ENCODE results near the gene ATG2B.
"Not testable (repeated sequence)": the region's sequence is repeated elsewhere in the genome, so short reads cannot be mapped to it uniquely, and the experiment has no call there.

The ATG2B gene

DNA sequence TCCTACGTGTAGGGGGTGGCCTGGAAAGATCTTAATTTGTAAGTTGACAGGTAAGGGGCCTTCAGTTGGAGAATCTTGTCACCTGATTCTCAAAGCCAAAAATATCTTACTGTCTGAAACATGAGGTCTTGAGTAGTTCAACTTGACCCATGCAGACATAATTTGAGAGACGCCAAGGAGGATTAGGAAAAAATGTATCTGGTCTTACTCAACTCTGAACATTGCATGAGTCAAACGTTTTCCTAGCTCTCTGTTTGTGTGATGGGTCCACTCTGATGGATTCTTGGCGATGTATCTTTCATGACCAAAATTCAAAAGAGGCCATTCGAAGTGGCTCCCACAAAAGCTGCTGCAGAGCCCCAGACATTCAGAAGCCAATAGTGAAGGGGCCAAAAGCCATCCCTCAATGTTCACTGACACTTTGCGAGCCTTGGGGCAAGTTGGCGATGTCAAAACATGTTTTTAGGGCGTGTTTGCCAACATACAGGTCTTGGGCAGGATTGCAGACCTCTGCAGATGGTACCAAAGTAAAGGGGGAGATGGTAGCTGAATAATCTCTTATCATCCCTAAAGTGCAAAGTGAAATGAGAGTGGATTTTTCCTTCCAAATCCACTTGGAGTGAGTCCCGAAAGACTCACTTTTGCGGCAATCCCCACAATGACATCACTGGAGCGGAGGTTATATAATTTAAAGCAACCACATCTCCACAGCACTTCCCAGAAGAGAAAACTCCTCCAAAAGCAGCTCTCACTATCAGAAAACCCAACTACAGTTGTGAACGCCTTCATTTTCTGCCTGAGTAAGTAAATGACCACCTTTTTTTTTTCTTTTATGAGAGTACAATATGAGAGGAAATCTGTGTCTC, 107.4 kb downstream of the ATG2B start, which contains the start of gene BDKRB1:
Gene BDKRB1, plus strand, starts transcription at position 710 of the 866 bp plus-strand sequence. CDS start 7,473 bp downstream, outside the sequence.
- in situ Hi-C loops (cut with MboI; ENCODE audit: low sequenced_read_pairs), result no loop called here

DNA sequence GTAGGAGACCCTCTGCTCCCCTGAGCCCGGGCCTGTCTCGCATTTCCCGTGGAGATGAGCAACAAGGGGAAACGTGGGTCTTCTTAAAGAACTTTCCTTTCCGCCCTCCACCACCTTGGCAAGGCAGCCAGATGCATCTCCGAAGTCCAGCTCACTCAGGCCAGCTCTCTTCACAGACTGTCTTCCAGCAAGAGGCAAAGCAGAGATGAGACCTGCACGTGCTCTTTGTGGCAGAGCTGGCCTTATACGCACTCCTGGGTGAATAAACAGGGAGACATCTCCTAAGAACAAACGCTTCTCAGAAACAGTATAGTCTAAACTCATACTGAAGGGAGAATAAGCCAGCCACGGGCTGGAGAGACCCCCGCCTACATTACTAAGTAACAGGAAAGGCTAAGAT, 108.5 kb downstream of the ATG2B start:
- in situ Hi-C loops (cut with MboI; ENCODE audit: low sequenced_read_pairs), result no loop called here

DNA sequence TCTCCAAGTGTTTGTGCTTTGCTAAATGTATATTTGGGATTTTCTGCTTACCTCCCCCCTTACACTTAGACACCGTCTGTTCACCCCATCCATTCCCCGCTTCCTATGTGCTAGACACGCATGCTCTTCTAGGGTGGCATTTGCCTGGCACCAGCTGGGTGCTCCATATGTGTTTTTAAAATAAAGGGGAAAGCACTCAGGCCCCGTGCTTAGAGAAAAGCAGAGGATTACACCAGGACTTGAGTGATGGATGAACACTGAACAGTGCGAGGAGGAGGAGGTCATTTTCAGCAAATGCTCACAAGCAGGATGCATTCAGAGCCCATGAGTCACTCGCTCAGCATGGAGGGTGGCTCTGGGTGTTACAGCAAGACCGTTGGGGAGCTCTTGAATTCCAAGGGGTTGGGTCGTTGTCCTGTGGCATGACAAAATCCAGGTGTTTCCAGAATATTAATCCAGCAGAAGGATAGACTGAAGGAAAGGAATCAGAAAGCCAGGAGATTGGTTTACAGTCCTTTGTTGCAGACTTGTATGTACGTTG, 110.1 kb downstream of the ATG2B start:
- in situ Hi-C loops (cut with MboI; ENCODE audit: low sequenced_read_pairs), result no loop called here

DNA sequence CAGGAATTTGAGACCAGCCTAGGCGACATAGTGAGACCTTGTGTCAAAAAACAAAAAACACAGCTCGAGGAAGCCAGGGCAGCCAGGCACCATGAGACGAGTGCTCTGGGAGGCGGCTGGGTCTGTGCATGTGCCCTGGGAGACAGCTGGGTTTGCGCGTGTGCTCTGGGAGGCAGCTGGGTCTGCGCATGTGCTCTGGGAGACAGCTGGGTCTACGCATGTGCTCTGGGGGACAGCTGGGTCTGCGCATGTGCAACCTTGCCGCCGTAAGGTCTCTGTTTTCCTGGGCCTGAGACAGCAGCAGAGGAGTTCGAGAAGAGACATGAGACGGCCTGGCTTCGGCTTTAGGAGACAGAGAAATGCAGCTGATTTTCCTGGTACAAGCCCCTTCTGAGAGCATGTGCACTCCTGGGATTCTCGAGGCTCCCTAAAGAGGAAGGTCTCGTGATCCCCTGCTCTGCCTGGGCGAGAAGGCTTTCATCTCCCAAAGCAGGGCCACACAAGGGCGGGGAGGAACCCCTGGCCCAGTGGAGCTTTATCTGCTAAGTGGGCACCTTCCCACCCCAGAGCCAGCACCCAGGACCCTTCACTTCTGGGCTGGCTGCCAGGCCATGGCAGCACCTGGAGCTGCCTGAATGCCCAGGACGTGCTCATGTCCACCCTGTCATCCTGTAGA, 110.7 kb downstream of the ATG2B start:
- in situ Hi-C loops (cut with MboI; ENCODE audit: low sequenced_read_pairs), result no loop called here

DNA sequence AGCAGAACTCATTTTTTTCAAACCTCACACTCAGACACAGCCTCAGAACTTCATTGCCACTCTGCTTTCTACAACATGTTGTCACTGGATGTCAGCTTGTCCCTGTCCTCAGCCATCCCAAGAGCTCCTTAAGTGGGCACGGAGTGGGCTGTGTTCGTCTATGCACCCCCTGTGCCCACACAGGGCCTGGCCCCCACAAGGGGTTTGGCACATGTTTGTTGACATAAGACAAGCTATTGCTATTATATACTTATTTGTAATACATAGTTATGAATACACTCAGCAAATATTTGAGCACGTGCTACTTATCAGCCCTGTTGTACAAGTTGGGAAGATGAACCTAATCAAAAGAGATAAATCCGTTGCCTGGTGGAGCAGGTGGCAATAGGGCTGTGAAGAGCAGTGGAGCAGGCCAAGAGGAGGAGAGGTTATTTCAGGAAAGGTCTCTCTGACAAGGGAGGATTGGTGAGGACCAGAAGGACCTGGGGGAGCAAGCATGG, 111.4 kb downstream of the ATG2B start:
- in situ Hi-C loops (cut with MboI; ENCODE audit: low sequenced_read_pairs), result no loop called here

DNA sequence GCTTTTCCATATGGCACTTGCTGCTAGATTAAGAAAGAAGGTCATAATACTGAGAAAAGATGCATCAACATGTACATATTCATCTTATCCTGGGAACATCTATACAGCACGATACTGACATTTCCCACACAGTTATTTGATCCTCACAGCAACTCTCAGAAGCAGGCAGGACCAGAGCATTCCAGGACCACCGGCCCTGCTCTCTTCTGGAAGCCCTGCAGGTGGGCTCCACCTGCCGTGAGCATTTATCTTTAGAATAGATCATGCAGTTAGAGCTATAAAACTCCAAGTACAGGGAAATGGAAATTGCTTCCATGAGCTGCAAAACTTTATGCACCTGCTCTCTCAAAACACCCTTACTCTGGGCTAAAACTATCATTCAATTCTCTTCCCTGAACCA, 112.7 kb downstream of the ATG2B start:
- in situ Hi-C loops (cut with MboI; ENCODE audit: low sequenced_read_pairs), result no loop called here

DNA sequence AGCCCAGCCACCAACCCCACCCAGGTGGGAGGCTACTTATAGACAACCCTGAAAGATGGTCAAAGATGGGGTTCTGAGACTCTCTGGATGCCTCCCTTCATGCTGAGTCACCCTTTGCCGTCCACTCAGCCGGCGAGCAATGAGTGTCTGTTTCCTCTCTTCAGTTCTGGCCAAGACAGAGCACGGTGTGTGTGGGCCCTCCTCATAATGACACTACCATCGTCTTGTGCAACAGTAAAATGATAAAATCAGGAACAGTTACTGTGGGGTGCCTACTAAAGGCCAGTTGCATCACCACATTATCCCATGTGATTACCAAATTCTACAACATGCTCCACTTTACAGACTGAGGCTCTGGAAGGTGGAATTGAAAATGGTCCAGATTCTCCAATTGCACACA, 114.1 kb downstream of the ATG2B start:
- in situ Hi-C loops (cut with MboI; ENCODE audit: low sequenced_read_pairs), result no loop called here

DNA sequence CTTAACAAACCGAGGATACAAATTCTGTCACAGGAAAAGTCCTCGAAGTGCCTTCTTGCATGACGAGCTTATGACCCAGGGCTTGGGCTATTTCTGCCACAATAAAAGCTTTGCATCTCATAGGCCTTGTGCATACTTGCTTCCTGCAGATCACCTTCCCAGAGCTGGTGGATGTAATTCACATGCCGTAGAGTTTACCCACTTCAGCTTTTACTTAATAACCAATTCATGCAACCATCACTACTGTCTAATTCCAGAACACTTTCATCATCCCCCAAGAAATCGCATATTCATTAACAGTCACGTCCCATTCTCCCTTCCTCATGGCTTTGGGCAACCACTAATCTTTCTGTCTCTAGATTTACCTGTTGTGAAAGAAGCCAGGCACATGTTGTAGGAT, 116.1 kb downstream of the ATG2B start:
- in situ Hi-C loops (cut with MboI; ENCODE audit: low sequenced_read_pairs), result no loop called here

DNA sequence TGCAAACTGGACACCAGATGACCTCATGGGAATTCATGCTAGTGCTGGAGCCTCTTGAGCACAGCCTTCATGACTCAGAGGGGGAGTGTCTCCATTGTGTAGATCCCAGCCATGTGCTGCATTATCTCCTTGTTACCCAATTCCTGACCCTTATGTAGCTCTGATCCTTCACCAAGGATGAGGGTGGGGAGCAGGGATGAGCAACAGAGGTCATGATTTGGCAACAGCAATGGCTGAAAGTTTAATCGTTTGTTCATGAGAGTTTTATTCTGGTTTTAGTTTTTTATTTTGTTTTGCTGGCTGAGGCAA, 116.6 kb downstream of the ATG2B start:
- in situ Hi-C loops (cut with MboI; ENCODE audit: low sequenced_read_pairs), result no loop called here

DNA sequence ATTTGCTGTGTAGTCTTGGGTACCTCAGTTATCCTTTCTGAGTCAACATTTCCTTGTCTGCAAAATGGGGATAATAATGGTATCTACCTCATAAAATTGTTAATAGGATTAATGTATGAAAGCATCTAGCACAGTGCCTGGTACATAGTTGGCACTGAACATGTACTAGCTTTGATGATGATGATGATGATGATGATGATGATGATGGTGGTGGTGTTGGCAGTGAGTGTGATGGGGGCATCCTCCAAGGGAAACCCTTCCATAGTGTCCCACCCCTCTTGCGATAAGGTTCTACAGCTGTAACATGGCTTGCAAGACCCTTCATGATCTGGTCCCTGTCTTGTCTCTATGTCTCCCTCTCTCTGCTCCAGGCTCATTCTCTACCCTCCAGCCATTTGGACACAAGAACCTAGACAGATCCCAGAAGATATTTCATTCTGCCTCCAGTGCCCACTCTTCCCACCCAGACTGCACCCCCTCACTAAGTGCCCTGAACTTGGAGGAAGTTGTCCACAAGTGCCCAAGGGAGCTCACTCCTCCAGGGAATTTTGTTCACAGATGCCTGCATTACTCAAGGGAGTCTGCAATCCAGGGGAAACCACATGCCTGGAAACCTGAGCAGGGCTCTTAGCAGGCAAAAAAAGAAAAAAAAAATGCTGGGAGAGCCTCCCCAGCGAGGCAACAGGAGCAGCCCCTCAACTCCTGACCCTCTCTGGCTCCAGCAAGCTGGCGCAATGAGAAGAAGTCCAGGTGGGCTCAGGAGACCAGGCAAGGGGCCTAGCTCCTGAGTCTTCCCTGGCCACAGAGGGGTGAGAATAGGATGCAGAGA, 117.2 kb downstream of the ATG2B start:
- in situ Hi-C loops (cut with MboI; ENCODE audit: low sequenced_read_pairs), result no loop called here

DNA sequence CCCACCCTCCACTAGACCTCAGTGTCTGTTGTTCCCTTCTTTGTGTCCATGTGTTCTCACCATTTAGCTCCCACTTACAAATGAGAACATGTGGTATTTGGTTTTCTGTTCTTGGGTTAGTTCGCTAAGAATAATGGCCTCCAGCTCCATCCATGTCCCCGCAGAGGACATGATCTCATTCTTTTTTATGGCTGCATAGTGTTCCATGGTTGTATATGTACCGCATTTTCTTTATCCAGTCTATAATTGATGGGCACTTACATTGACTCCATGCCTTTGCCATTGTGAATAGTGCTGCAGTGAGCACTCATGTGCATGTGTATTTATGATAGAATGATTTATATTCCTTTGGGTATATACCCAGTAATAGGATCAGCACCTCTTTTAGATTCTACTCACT, 118.1 kb downstream of the ATG2B start:
- in situ Hi-C loops (cut with MboI; ENCODE audit: low sequenced_read_pairs), result not testable (repeated sequence)

DNA sequence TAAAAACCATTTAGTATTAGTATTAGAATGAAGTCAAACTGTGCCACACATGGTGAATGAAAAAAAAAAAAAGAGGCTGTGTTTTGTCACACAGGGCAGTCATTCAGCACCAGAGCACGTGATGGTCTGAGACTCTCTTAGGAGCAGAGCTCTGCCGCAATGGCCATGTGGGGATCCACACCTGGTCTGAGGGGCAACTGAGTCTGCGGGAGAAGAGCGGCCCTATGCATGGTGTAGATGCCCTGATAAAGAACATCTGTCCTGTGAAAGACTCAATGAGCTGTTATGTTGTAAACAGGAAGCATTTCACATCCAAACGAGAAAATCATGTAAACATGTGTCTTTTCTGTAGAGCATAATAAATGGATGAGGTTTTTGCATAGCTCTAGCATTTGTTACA, 119.4 kb downstream of the ATG2B start:
- in situ Hi-C loops (cut with MboI; ENCODE audit: low sequenced_read_pairs), result no loop called here

DNA sequence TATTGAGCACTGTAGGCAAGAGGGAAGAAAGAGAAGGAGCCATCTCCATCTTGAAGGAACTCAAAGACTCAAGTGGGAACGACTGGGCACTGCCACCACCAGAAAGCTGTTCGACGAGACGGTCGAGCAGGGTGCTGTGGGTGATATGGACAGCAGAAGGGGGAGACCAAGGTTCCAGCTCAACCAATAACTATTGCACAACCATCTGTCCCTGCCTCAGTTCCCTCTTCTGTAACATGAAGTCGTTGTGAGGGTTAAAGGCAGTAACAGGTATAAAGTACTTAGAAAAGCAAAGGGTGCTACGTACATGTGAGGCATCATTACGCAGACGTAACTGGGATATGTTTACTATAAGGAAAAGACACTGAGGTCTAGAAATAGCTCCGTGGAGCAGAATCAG, 121.0 kb downstream of the ATG2B start:
- in situ Hi-C loops (cut with MboI; ENCODE audit: low sequenced_read_pairs), result no loop called here

DNA sequence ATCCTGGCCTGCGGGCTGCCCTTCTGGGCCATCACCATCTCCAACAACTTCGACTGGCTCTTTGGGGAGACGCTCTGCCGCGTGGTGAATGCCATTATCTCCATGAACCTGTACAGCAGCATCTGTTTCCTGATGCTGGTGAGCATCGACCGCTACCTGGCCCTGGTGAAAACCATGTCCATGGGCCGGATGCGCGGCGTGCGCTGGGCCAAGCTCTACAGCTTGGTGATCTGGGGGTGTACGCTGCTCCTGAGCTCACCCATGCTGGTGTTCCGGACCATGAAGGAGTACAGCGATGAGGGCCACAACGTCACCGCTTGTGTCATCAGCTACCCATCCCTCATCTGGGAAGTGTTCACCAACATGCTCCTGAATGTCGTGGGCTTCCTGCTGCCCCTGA, 122.5 kb downstream of the ATG2B start:
- in situ Hi-C loops (cut with MboI; ENCODE audit: low sequenced_read_pairs), result no loop called here

DNA sequence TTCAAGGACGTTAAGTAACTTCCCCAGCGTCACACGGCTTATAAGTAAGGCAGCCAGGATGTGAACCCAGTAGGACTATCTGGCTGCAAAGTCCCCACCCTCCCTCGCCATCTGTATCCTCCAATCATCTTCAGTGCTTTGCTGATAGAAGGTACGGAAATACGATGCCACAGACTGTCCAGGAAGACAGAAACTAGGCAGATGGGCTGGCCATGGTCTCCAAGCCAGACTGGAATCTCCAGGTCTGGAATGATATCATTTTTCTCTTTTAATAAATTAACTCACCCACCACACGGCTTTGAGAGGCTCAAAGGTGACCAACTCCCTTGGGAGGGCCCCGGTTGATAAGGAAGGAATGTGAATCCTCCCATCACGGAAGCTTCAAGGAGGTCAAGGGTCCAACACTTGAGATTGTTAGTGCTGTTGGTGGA, 123.4 kb downstream of the ATG2B start:
- in situ Hi-C loops (cut with MboI; ENCODE audit: low sequenced_read_pairs), result no loop called here

DNA sequence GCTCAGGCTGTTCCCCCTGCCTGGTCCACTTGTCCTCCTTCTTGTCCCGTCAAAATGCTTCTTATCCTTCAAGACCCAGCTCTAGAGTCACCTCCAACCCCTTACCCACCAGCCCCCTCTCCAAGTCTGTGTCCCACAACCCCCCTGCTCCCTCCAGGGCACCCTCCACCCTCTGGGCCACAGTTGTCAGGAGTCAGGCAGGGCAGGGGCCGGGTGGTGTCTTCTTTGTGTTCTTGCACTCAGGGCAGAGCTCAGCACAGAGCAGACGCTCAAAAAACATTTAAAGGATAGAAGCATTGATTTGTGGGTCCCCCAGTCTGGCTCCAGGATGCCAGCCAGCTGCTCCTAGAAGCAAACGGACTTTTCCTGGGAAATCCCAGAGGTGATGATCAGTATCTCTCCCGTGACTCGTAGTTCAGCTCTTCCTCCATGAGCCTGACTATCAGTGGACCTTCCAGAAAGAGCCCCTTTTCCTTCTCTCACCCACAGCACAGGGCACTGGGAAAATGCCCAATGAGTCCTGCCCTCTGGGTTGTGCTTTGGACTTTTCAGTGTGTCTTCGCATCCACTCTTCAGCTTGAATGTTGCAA, 124.4 kb downstream of the ATG2B start:
- in situ Hi-C loops (cut with MboI; ENCODE audit: low sequenced_read_pairs), result no loop called here

DNA sequence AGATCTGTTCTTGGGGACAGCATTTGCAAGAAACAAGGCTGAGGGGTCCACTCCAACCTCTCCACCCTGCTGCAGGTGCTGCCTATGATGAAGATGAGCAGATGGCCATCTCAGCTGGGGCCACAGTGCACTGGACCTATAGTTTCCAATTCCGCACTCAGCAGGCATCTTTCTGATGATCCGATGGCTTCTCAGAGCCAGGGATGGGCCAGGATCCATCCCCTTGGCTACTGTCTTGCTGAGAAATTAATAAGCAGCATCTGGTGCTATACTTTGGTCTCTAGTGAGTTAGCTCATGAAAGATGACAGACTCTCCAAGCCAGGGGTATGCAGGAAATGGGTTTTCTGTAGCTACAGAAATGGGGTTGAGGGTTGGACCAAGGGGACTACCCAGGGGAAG, 125.5 kb downstream of the ATG2B start:
- in situ Hi-C loops (cut with MboI; ENCODE audit: low sequenced_read_pairs), result no loop called here

DNA sequence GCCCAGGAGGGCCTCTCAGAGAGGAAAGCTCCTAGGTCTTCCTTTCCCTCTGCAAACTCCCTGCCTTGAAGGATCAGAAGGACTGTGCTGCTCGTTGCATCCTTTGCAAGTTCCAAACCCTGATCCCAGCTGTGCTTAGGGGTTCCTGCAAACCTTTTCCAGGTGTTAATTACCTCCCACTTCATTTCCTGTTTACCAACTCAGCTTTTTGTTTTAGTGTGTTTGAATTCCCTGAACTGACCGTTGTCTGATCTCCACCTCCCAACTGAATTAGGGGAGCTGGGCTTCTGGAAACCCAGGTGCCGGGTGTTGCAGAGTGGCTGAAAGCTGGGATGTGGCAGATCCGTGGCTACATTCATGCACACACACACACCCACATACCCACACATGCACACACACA, 127.7 kb downstream of the ATG2B start:
- in situ Hi-C loops (cut with MboI; ENCODE audit: low sequenced_read_pairs), result no loop called here

DNA sequence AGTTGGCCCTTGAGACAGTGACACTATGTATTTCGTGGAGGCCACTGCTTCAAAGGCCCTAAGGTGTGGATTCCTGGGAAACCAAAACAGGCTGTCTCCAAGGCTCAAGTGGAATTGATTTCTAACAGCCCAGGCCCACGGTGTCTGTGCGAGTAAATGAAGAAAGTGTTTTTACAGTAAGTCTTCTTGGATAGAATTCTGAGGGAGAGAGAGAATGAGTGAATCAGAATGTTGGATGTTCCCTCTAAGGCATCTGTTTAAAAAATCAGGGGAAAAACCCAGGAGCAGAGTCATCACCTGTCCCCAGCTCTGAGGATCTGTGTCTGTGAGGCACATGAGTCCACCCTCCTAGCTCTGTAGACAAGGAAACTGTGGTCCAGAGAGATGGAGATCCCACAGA, 129.5 kb downstream of the ATG2B start:
- in situ Hi-C loops (cut with MboI; ENCODE audit: low sequenced_read_pairs), result no loop called here

DNA sequence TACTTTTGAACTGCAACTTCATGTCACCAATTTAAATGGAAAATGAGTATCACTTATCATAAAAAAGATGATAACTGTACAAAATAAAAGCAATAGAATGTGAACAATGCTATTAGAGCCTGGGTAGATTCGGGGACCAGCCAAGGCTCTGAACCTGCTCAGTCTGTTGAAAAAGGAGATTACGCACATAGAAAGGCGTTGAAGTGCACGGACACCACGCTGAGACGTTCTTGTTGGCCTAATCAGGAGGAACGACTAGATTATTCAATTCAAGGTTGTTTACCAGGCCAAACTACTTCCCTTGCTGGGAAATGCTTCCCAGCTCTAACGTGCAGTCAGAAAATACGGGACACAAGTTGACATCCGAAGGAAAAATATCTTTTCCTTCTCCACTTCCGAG, 130.6 kb downstream of the ATG2B start:
- in situ Hi-C loops (cut with MboI; ENCODE audit: low sequenced_read_pairs), result no loop called here
